GM23248 (cell line): ENCODE measurements around the gene ALG11.

Experiments used
- EZH2 ChIP-seq: fragments of 200-600 bp; sonication (generic); IDR thresholded peaks from 2 replicates; pipeline ENCODE4 v1.6.1; 2018; ENCODE audit warnings: antibody characterized with exemption, mild to moderate bottlenecking; ENCODE audit not compliant: insufficient read depth, poor library complexity, severe bottlenecking
- EZH2phosphoT487 ChIP-seq: fragments of 200-600 bp; sonication (generic); IDR thresholded peaks from 2 replicates; pipeline ENCODE4 v1.6.1; 2018; ENCODE audit warnings: antibody characterized with exemption, moderate library complexity, mild to moderate bottlenecking, low read depth; ENCODE audit not compliant: insufficient read depth

GRCh38 chr13:52011632-52012511 is at the start of gene ALG11:
- no peak for TF ChIP-seq EZH2
- TF ChIP-seq EZH2phosphoT487 = no peak
